ENCODE results near the gene FLOT1.
"Not testable (repeated sequence)": the region's sequence is repeated elsewhere in the genome, so short reads cannot be mapped to it uniquely, and the experiment has no call there.

GRCh38 chr6:30722025-30722279 is 20.5 kb downstream of the FLOT1 start:
- TF ChIP-seq PTRF (tag; IDR thresholded peaks at IDR 0.05); ATF3 (IDR thresholded peaks at IDR 0.05); ATF3 (CRISPR knock-in tag; conservative IDR thresholded peaks at IDR 0.05); POU5F1 (IDR thresholded peaks at IDR 0.05; ENCODE audit: borderline replicate concordance, low read depth, low read length, partially characterized antibody); SNIP1 (IDR thresholded peaks at IDR 0.05; ENCODE audit: low read depth): not testable (repeated sequence)
